Panc1 (cell line): ENCODE results near the gene GFAP.

Experiments
- POLR2AphosphoS5 ChIP-seq: IDR thresholded peaks from 2 replicates; pipeline ENCODE4 v1.6.1; 2012; ENCODE audit warnings: mild to moderate bottlenecking, low read depth, low read length, moderate library complexity
- REST ChIP-seq, 2 experiments: IDR thresholded peaks; 2 replicates each; pipeline ENCODE4 v1.6.1; 2011 to 2012; ENCODE audit warnings: low read depth in 2 of 2, control low read depth in 1 of 2, low read length in 1 of 2, mild to moderate bottlenecking in 1 of 2, moderate library complexity in 1 of 2; ENCODE audit not compliant: insufficient read depth in 1 of 2
- SIN3A ChIP-seq: IDR thresholded peaks from 2 replicates; pipeline ENCODE4 v1.6.1; 2012; ENCODE audit warnings: low read depth, mild to moderate bottlenecking, low read length, moderate library complexity, borderline replicate concordance; ENCODE audit not compliant: insufficient read depth
- TCF7L2 ChIP-seq: IDR thresholded peaks from 2 replicates; pipeline ENCODE4 v1.6.1; 2011; ENCODE audit warnings: mild to moderate bottlenecking, low read depth, low read length, inconsistent platforms
- TF ChIP-seq, protein P1 (sequence below): fragments of 450-650 bp; IDR thresholded peaks from 2 replicates; pipeline ENCODE4 v1.5.1; 2017; ENCODE audit warnings: mild to moderate bottlenecking

DNA sequence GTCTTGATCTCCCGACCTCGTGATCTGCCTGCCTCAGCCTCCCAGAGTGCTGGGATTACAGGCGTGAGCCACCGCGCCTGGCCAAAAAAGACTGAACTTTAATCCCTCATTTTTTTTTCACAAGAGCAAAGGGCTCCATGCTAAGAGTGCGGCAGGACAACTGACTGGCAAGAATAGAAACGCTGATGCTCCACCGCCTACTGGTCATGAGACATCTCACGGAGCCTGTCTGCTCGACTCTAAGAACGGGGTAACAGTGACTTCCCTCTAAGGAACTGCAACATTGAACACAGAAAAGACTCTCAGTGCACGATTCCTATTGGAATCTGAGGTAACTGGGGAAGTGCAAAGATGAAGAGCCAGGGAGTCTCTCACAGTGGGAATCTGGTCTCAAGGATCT, 43.7 kb downstream of the GFAP start:
- TF ChIP-seq, protein P1, sequence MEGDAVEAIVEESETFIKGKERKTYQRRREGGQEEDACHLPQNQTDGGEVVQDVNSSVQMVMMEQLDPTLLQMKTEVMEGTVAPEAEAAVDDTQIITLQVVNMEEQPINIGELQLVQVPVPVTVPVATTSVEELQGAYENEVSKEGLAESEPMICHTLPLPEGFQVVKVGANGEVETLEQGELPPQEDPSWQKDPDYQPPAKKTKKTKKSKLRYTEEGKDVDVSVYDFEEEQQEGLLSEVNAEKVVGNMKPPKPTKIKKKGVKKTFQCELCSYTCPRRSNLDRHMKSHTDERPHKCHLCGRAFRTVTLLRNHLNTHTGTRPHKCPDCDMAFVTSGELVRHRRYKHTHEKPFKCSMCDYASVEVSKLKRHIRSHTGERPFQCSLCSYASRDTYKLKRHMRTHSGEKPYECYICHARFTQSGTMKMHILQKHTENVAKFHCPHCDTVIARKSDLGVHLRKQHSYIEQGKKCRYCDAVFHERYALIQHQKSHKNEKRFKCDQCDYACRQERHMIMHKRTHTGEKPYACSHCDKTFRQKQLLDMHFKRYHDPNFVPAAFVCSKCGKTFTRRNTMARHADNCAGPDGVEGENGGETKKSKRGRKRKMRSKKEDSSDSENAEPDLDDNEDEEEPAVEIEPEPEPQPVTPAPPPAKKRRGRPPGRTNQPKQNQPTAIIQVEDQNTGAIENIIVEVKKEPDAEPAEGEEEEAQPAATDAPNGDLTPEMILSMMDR: no peak
- TF ChIP-seq POLR2AphosphoS5 (no peak), REST (IDR thresholded peaks at IDR 0.05; ENCODE audit: insufficient read depth in 1 of 2, low read depth in 2 of 2, low read length in 1 of 2) (no peak), SIN3A (no peak), TCF7L2 (no peak)
